HG03558 (cell line): ENCODE measurements around the gene SPEM1.

Experiments used
- ATAC-seq: cut with Tn5 transposase; IDR thresholded peaks from one replicate; pipeline ENCODE4 v1.9.1; 2021; ENCODE audit warnings: moderate number of reproducible peaks; ENCODE audit not compliant: unreplicated experiment; ENCODE audit errors: extremely low read depth

Gene SPEM1

GRCh38 chr17:7396147-7396546, 24.0 kb upstream of the SPEM1 start:
- no peak for ATAC-seq

DNA sequence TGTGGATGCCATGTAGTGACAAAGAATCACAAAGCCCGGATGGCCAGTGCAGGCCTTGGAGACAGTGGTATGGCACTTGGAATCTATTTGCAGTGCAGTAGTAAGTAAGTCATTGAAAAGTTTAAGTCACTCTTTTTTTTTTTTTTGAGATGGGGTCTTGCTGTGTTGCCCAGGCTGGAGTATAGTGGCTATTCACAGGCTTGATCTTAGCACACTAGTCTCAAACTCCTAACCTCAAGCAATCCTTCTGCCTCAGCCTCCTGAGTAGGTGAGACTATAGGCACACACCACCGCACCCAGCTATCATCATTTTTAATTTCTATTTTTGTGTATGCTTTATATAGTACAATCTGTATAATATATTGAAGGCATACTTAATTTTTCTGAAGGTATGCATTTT, 21.5 kb upstream of the SPEM1 start:
- no peak for ATAC-seq

DNA sequence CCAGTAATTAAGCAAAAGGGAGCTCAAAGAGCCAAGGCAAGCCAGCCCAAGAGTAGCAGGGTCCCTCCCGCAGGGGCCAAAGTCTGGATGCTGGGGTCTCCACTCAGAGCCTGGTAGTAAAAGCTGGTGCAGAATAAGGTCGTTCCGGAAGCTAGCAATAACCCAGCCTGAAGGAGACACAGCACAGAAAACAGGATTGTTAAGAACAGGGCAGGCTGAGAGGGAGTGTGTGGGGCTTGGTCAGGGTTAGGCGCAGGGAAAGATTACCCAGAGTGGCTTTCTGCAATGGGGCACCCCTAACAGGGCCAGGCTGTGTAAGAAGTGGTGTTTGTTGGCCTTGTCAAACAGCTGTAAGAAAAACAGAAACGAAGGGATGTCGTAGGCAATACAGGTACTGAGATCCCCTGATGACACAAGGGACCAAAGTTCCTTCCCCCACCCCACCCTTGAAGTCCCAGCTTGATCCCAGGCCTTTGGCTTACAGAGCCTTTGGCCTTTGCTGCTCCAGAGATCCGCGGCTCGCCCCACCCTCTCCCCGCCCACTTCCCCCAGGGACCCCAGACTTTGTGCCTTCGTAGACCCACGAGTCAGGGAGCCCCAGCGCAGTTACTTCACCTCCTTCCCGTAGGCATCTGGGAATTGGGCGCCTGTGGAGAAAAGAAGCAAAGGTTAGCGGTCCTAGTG, 16.9 kb upstream of the SPEM1 start:
- no peak for ATAC-seq

GRCh38 chr17:7403727-7403976, 16.5 kb upstream of the SPEM1 start:
- ATAC-seq = no peak

DNA sequence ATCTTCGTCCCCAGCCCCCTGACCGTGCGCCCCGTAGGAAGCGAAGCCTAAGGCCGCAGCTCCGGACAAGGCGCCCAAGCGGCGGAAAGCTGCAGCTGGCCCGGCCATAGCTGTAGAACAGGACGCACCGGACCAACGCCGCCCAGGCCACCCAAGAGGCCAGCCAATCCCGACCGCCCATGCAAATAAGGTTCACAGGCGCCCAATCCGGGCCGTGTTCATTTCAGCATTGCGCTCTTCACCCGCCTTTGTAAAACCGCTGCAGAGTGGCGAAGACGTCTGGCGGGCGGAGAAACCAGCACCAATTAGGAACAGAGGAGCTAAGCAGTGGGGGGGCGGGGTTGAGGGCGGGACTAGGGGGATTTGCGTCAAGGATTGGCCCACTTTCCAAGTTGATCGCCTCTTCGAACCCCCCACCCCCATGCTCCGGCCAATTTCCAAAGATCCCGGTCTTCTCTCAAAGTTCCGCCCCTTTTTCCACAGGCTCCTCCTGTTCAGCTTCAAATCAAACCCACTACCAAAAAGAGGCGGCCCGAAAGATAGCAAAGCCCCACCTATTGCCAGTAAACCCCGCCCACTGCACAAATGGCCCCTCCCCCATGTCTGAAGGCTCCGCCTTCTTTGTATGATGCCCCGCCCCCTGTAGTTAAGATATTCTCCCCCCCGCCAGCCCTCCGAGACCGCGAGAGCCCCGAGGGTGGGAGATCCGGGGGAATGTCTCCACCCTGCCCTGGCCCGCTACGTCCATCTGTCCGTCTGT, 16.0 kb upstream of the SPEM1 start, which contains the start of gene TMEM256:
Gene TMEM256 (minus strand): TSS at position 121 of the 760 bp plus-strand sequence. CDS start 13 bp downstream, at position 108.
- ATAC-seq = peak; percentile 76

GRCh38 chr17:7404737-7405349, 15.3 kb upstream of the SPEM1 start:
- peak; percentile 2 for ATAC-seq

- no peak for ATAC-seq
Measured at GRCh38 chr17:7405350-7406234, 14.5 kb upstream of the SPEM1 start.

DNA sequence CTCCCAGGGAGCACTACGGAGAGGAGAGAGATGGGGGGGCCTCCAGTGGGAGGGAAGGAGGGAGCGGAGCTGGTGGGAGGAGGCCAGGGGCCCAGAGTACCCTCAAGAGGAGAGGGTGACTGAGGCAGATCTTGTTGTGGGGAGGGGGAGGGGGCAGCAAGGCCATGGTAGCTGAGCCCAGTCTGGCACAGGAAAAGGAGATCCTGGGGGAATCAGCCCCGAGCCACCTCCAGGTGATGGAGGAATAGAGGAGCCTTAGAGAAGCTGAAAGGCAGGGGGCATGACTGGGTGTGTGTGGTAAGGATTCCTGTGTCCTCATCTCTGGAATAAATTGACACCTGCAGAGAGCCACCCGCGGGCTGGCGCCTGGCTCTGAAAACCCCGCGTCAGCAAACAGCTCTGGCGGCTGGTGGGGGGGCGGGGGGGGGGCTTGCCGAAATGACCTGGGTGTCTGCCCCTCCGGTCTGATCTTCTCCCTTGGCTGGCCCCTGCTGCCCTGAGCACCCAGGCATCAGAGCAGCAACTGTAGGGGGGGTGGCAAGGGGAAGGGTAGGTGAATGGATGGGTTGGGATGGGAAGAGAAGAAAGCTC, 13.8 kb upstream of the SPEM1 start:
- no peak for ATAC-seq

DNA sequence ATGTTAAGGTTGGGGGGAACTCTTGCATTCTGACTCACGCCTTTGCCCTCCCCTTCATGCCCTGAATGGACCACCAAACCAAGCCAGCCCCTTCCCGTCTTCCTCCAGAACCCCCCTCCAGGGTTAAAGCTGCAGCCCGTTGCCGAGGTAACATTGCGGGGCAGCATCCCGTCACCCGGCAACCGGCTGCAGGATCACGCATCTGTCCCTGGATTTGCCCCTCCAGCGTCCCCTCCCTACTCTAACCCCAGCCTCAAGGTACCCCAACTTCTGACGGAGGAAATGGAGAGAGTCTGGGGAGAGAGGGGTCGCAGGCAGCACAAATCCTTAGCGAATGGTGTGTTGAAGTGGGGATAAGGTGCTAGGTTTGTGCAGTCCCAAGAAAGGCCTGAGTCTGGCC, 13.0 kb upstream of the SPEM1 start:
- ATAC-seq = no peak

- ATAC-seq = no peak
Measured at GRCh38 chr17:7407485-7408251, 12.5 kb upstream of the SPEM1 start, which contains the start of gene NLGN2. Gene NLGN2 (plus strand): TSS chr17:7407845. CDS start chr17:7408256, 411 bp downstream.

GRCh38 chr17:7408252-7408727, 11.8 kb upstream of the SPEM1 start:
- no peak for ATAC-seq

- no peak for ATAC-seq
Measured at GRCh38 chr17:7408863-7409262, 11.3 kb upstream of the SPEM1 start.

DNA sequence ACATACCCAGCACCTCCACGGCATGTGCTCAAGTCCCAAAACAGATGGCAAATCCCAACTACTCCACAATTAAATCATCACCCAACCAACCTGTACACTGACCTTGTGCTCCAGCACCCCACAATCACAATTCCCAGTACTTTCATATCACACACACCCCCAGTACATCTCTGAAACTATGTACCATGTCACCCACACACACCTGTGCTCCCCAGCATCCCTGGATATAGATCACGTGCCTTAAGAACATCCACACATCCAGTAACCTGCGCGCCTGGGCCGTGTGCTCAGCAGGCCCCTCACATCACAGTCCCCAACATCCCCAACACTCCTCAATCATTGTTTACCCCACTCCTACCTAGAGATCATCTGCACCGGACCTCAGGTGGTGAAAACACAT, 10.4 kb upstream of the SPEM1 start:
- ATAC-seq = no peak

DNA sequence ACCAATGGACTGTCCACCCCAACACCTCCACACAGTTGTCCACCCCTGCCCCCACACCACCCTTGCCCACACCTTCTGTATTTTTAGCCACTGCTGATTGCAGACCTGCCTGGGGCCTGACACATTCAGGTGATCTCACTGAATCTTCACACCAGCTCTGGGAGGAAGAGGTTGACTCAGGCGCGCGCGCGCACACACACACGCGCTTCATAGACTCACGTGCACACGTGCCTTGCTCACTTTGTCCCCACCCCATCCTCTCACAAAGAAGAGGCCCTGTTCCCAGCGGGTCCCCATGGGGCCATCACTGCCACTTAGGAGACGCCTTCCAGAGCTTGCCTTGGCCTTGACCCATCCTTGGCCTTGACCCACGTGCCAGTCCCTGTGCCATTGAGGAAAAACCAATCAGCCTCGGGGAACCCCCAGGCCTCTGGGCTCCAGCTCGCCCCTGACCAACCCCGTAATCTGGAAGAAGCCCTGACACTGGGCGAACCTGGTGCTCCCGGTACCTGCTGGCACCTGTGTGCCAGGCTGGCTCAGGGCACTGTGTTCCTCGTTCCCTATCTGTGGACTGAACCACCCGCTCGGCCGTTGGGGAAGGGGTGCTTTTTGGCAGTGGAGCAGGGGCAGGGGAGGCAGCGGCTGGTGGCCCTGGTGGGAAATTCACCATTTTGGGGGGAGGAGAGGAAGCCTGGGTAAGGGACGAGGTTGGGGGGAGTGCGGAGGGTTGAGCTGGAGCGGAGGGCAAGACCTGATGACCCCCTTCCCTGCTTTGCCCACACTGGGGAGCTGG, 9.3 kb upstream of the SPEM1 start:
- no peak for ATAC-seq

- no peak for ATAC-seq
Measured at GRCh38 chr17:7411427-7411750, 8.7 kb upstream of the SPEM1 start.

GRCh38 chr17:7413346-7413985, 6.7 kb upstream of the SPEM1 start:
- ATAC-seq = no peak

- no peak for ATAC-seq
Measured at GRCh38 chr17:7414837-7415236, 5.3 kb upstream of the SPEM1 start.

DNA sequence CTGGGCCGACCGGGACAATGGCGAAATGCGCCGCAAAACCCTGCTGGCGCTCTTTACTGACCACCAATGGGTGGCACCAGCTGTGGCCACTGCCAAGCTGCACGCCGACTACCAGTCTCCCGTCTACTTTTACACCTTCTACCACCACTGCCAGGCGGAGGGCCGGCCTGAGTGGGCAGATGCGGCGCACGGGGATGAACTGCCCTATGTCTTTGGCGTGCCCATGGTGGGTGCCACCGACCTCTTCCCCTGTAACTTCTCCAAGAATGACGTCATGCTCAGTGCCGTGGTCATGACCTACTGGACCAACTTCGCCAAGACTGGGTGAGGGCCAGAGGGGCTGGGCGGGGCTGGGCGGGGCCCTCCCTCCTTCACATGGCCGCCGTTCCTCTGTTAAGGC, 4.3 kb upstream of the SPEM1 start:
- no peak for ATAC-seq
